ENCODE results near the gene OR51F2. TPM values are rescaled to one million over a fixed set of nuclear protein-coding genes. Genes with fewer than 3 reads are reported as not detected.
"Not testable (repeated sequence)": the region's sequence is repeated elsewhere in the genome, so short reads cannot be mapped to it uniquely, and the experiment has no call there.

OR51F2 gene, protein sequence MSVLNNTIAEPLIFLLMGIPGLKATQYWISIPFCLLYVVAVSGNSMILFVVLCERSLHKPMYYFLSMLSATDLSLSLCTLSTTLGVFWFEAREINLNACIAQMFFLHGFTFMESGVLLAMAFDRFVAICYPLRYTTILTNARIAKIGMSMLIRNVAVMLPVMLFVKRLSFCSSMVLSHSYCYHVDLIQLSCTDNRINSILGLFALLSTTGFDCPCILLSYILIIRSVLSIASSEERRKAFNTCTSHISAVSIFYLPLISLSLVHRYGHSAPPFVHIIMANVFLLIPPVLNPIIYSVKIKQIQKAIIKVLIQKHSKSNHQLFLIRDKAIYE
- not detected for polyA plus RNA-seq

DNA sequence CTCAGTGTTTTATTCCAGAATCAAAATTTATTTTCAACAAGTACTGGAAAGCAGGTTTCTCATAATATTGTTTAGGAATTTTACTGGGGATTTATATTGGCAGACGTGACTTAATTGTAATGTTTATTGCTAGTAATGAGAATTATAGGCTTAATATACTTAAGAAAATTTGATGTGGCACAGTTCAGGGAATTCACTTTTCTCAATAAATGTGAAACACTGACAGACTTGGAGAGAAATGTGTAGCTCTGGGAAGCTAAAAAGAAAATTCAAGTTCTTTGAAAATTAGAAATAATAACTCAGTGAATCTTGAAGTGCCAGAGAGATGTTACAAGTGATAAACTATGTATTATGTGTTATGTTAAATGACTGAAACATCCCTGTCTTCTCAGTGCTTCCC is at the start of gene OR51F2:
OR51F2 (plus strand) TSS at position 301 of the 400 bp plus-strand sequence. CDS start 101 bp downstream, outside the sequence.
- 74 to 83% methylated on average over 1 of the region's 1 CpG for WGBS, 2 donors
- no peaks in the 10 kb centered on the region for H3K9me3 ChIP-seq (ENCODE audit: control insufficient read depth in 2 of 2, insufficient read depth in 1 of 2, low read depth in 1 of 2, low read length in 1 of 2)
- no peaks in the 10 kb centered on the region for H3K4me1 ChIP-seq (ENCODE audit: control insufficient read depth in 2 of 2, insufficient read depth in 2 of 2, low read length in 1 of 2)
- no peaks in the 10 kb centered on the region for H3K27me3 ChIP-seq (ENCODE audit: control insufficient read depth in 1 of 2, insufficient read depth in 2 of 2, low read length in 2 of 2)
- no peak within 1 kb of the TSS for H3K4me3 ChIP-seq (ENCODE audit: low read depth in 1 of 2, low read length in 2 of 2)
- no peak within 1 kb of the TSS for H3K27ac ChIP-seq (ENCODE audit: low read depth in 2 of 2, low read length in 1 of 2)
- H3K36me3 ChIP-seq (ENCODE audit: control insufficient read depth in 2 of 2, insufficient read depth in 2 of 2, low read length in 1 of 2), result no peaks in the 10 kb centered on the region

DNA sequence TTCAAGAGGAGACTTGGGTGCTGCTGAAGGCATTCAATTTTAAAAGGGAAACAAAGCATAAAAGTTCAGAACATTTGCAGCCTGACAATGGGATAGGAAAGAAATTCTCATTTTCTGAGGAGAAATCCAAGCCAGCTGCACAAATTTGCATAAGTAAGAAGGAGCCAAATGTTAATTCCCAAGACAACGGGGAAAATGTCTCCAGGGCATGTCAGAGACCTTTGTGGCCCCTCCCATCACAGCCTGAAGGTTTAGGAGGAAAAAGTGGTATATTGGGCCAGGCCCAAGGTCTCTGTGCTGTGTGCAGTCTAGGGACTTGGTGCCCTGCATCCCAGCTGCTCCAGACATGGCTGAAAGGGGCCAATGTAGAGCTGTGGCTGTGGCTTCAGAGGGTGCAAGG is 38.7 kb upstream of the OR51F2 start:
- no peak overlapping the region for H3K27ac ChIP-seq (ENCODE audit: low read depth in 2 of 2, low read length in 1 of 2)
- no peaks in the 10 kb centered on the region for H3K4me1 ChIP-seq (ENCODE audit: control insufficient read depth in 2 of 2, insufficient read depth in 2 of 2, low read length in 1 of 2)
- 31 to 58% methylated on average over 1 of the region's 1 CpG for WGBS, 2 donors
- no peaks in the 10 kb centered on the region for H3K9me3 ChIP-seq (ENCODE audit: control insufficient read depth in 2 of 2, insufficient read depth in 1 of 2, low read depth in 1 of 2, low read length in 1 of 2)
- H3K27me3 ChIP-seq (ENCODE audit: control insufficient read depth in 1 of 2, insufficient read depth in 2 of 2, low read length in 2 of 2), result no peaks in the 10 kb centered on the region
- H3K36me3 ChIP-seq (ENCODE audit: control insufficient read depth in 2 of 2, insufficient read depth in 2 of 2, low read length in 1 of 2), result no peaks in the 10 kb centered on the region
- H3K4me3 ChIP-seq (ENCODE audit: low read depth in 1 of 2, low read length in 2 of 2), result no peak overlapping the region

DNA sequence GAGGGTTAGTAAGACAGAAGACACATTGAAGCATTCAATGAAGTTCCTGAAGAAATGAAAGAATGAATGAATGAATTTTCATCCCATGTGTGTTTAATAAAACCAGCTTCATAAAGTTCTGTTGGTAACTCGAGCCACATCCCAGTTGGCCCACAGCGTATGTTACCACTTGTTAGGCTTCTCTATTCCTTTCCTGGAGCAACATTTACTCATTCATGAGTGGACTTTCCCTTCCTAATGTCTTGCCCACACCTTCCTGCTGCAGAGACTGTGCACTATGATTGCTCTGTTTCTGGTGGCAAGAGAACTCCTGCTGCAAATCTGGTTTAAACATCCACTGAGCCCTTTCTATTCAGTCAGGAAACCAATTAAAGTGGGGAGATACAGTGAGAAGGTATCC is 23.9 kb upstream of the OR51F2 start:
- H3K4me3 ChIP-seq (ENCODE audit: low read depth in 1 of 2, low read length in 2 of 2), result no peak overlapping the region
- WGBS, 2 donors, result 23 to 24% methylated on average over 2 of the region's 2 CpGs

DNA sequence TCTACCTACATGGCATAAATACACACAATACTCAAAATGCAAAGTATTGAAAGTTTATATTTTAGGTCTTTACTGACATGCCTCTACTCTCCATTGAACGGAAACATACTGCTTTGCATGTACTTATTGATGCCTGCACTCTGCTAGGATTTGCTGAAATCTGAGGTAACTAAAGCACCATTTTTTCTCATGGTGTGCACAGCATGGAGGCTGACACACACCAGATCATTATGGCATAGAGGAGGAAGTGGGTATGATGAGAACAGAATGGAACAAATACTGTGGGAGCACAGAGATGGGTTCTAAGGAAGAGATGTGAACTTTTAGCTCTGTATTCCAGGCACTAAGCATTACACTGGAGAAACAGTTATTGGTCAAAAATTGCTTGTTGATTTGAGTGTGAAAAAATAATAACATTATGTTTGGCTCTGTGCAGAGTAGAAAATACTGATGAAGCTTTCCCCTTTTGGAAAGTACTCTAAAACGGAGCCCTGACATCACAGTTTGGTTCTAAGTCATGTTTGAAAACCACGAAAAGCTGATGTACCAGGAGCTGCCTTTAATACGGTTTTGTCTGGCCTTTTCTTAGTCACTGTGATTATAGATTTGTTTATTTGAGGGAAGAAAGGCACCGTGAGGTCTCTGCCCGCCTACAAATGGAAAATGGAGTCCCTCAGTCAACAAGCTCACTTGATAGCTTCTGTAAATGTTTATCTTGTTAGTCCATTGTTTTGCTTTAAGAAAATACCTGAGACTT is 22.5 kb upstream of the OR51F2 start:
- Histone ChIP-seq H3K27me3 (ENCODE audit: control insufficient read depth in 1 of 2, insufficient read depth in 2 of 2, low read length in 2 of 2) (no peaks in the 10 kb centered on the region), H3K4me1 (ENCODE audit: control insufficient read depth in 2 of 2, insufficient read depth in 2 of 2, low read length in 1 of 2) (no peaks in the 10 kb centered on the region), H3K36me3 (ENCODE audit: control insufficient read depth in 2 of 2, insufficient read depth in 2 of 2, low read length in 1 of 2) (no peaks in the 10 kb centered on the region), H3K27ac (ENCODE audit: low read depth in 2 of 2, low read length in 1 of 2) (no peak overlapping the region), H3K9me3 (ENCODE audit: control insufficient read depth in 2 of 2, insufficient read depth in 1 of 2, low read depth in 1 of 2, low read length in 1 of 2) (no peaks in the 10 kb centered on the region), H3K4me3 (ENCODE audit: low read depth in 1 of 2, low read length in 2 of 2) (no peak overlapping the region)
- 49 to 55% methylated on average over 6 of the region's 6 CpGs for WGBS, 2 donors

More for the DNA sequence above, 23.9 kb upstream of the OR51F2 start:
- Histone ChIP-seq H3K36me3 (ENCODE audit: control insufficient read depth in 2 of 2, insufficient read depth in 2 of 2, low read length in 1 of 2) (no peaks in the 10 kb centered on the region), H3K27ac (ENCODE audit: low read depth in 2 of 2, low read length in 1 of 2) (no peak overlapping the region), H3K4me1 (ENCODE audit: control insufficient read depth in 2 of 2, insufficient read depth in 2 of 2, low read length in 1 of 2) (no peaks in the 10 kb centered on the region), H3K27me3 (ENCODE audit: control insufficient read depth in 1 of 2, insufficient read depth in 2 of 2, low read length in 2 of 2) (no peaks in the 10 kb centered on the region), H3K9me3 (ENCODE audit: control insufficient read depth in 2 of 2, insufficient read depth in 1 of 2, low read depth in 1 of 2, low read length in 1 of 2) (no peaks in the 10 kb centered on the region)

DNA sequence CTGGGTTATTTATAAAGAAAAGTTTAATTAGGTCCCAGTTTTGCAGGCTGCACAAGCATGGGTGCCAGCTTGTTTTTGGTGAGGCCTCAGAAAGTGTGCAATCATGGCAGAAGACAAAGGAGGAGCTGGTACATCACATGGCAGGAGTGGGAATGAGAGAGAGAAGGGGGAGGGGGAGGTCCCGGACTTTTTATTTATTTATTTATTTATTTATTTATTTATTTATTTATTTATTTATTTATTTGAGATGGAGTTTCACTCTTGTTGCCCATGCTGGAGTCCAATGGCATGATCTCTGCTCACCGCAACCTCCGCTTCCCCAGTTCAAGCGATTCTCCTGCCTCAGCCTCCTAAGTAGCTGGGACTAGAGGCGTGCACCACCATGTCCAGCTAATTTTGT is 19.8 kb upstream of the OR51F2 start:
- not testable (repeated sequence) for H3K27ac ChIP-seq (ENCODE audit: low read depth in 2 of 2, low read length in 1 of 2); H3K4me3 ChIP-seq (ENCODE audit: low read depth in 1 of 2, low read length in 2 of 2); H3K4me1 ChIP-seq (ENCODE audit: control insufficient read depth in 2 of 2, insufficient read depth in 2 of 2, low read length in 1 of 2); H3K36me3 ChIP-seq (ENCODE audit: control insufficient read depth in 2 of 2, insufficient read depth in 2 of 2, low read length in 1 of 2); H3K9me3 ChIP-seq (ENCODE audit: control insufficient read depth in 2 of 2, insufficient read depth in 1 of 2, low read depth in 1 of 2, low read length in 1 of 2); H3K27me3 ChIP-seq (ENCODE audit: control insufficient read depth in 1 of 2, insufficient read depth in 2 of 2, low read length in 2 of 2)
- 75 to 78% methylated on average over 5 of the region's 5 CpGs for WGBS, 2 donors

DNA sequence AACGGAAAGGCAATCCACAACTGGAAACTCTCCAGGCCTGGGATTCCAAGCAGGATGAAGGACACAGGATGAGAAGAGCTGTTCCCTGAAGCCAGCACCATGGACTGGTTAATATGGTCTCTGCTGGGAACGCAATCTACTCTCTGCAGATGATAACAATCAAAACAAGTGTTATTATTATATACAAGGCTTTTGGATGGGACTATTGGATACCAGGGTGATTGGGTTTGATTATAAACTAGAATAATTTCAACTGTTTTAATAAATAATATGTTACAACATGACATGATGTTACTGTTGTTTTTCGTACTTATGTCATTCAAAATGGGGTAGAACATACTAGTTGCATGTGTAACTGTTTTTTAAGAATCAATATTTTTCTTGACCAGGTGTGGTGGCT is 16.8 kb upstream of the OR51F2 start, which contains the start of gene OR52R1:
OR52R1 (minus strand) TSS at position 101 of the 400 bp plus-strand sequence; CDS start at position 101, 0 bp downstream.
- no peak within 1 kb of the TSS for H3K4me3 ChIP-seq (ENCODE audit: low read depth in 1 of 2, low read length in 2 of 2)
- peaks cover 0 to 2% of the 10 kb centered on the region in 2 donors for H3K4me1 ChIP-seq (ENCODE audit: control insufficient read depth in 2 of 2, insufficient read depth in 2 of 2, low read length in 1 of 2)
- 84 to 86% methylated on average over 3 of the region's 3 CpGs for WGBS, 2 donors
- H3K27me3 ChIP-seq (ENCODE audit: control insufficient read depth in 1 of 2, insufficient read depth in 2 of 2, low read length in 2 of 2), result no peaks in the 10 kb centered on the region
- H3K9me3 ChIP-seq (ENCODE audit: control insufficient read depth in 2 of 2, insufficient read depth in 1 of 2, low read depth in 1 of 2, low read length in 1 of 2), result no peaks in the 10 kb centered on the region
- no peaks in the 10 kb centered on the region for H3K36me3 ChIP-seq (ENCODE audit: control insufficient read depth in 2 of 2, insufficient read depth in 2 of 2, low read length in 1 of 2)
- no peak within 1 kb of the TSS for H3K27ac ChIP-seq (ENCODE audit: low read depth in 2 of 2, low read length in 1 of 2)

DNA sequence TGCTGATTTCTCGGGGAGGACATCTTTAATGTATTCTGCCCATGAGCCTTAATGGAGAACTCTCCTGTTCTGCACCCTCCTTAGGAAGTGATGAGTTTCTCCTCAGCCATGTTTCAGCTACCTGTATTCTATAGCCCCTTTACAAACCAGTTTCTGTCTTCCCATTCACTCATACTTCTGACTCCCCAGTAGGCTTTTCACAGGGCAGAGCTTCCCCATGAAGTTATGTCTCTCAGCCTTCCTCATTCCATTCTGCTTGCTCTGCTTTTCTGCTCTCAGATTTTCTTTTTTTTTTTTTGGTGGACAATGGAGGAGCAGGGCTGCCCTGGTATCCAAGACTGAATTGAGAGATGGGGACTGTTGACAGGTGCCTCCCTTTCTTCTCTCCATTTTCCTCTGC is 12.6 kb upstream of the OR51F2 start:
- no peak overlapping the region for H3K4me3 ChIP-seq (ENCODE audit: low read depth in 1 of 2, low read length in 2 of 2)
- H3K9me3 ChIP-seq (ENCODE audit: control insufficient read depth in 2 of 2, insufficient read depth in 1 of 2, low read depth in 1 of 2, low read length in 1 of 2), result no peaks in the 10 kb centered on the region
- WGBS, 2 donors, result 91% methylated on average over 1 of the region's 1 CpG

DNA sequence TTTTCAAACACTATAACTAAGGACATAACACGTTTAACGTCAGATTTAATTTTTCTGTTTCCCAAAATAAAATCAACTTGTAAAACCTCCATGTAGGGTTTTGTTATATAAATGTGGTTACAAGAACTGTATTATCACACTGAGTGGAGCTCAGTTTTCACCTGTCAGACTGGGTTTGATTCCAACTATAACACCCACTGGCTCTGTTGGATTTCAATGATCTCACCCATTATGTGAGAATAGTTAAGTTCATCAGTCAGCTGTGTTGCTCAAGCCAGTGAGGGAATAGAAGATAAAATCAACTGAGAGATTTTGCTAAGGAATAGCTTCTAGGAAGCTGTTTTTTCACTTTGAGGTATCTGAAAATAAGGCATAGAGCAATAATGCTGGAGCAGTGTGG is 11.9 kb upstream of the OR51F2 start:
- H3K9me3 ChIP-seq (ENCODE audit: control insufficient read depth in 2 of 2, insufficient read depth in 1 of 2, low read depth in 1 of 2, low read length in 1 of 2), result no peaks in the 10 kb centered on the region
- 89 to 90% methylated on average over 2 of the region's 2 CpGs for WGBS, 2 donors
- no peak overlapping the region for H3K27ac ChIP-seq (ENCODE audit: low read depth in 2 of 2, low read length in 1 of 2)
- no peak overlapping the region for H3K4me3 ChIP-seq (ENCODE audit: low read depth in 1 of 2, low read length in 2 of 2)
- H3K4me1 ChIP-seq (ENCODE audit: control insufficient read depth in 2 of 2, insufficient read depth in 2 of 2, low read length in 1 of 2), result peaks cover 0 to 5% of the 10 kb centered on the region in 2 donors
- H3K36me3 ChIP-seq (ENCODE audit: control insufficient read depth in 2 of 2, insufficient read depth in 2 of 2, low read length in 1 of 2), result no peaks in the 10 kb centered on the region
- no peaks in the 10 kb centered on the region for H3K27me3 ChIP-seq (ENCODE audit: control insufficient read depth in 1 of 2, insufficient read depth in 2 of 2, low read length in 2 of 2)

More for the DNA sequence above, 12.6 kb upstream of the OR51F2 start:
- H3K36me3 ChIP-seq (ENCODE audit: control insufficient read depth in 2 of 2, insufficient read depth in 2 of 2, low read length in 1 of 2), result no peaks in the 10 kb centered on the region
- H3K27ac ChIP-seq (ENCODE audit: low read depth in 2 of 2, low read length in 1 of 2), result no peak overlapping the region
- H3K4me1 ChIP-seq (ENCODE audit: control insufficient read depth in 2 of 2, insufficient read depth in 2 of 2, low read length in 1 of 2), result peaks cover 0 to 5% of the 10 kb centered on the region in 2 donors
- no peaks in the 10 kb centered on the region for H3K27me3 ChIP-seq (ENCODE audit: control insufficient read depth in 1 of 2, insufficient read depth in 2 of 2, low read length in 2 of 2)

DNA sequence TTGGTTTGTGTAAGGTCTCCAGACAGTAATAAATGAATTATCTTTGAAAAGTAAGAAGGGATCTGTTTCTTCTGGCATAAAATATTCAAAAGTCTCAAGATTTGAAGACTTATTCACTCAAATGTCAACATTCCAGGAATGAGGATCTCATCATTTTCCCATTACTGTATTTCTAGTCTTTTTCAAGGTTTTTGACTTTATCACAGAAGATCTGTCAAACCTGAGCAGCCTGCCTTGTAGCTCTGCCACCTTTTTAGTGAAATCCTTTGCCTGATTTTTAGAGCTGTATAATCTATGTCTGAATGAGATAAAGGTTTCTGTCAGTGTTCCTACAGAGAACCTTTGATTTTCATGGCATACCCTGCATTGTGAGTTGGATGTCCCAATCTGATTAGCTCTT is 4.0 kb downstream of the OR51F2 start:
- Histone ChIP-seq H3K27ac (ENCODE audit: low read depth in 2 of 2, low read length in 1 of 2) (no peak overlapping the region), H3K36me3 (ENCODE audit: control insufficient read depth in 2 of 2, insufficient read depth in 2 of 2, low read length in 1 of 2) (no peaks in the 10 kb centered on the region), H3K9me3 (ENCODE audit: control insufficient read depth in 2 of 2, insufficient read depth in 1 of 2, low read depth in 1 of 2, low read length in 1 of 2) (no peaks in the 10 kb centered on the region), H3K4me3 (ENCODE audit: low read depth in 1 of 2, low read length in 2 of 2) (no peak overlapping the region), H3K4me1 (ENCODE audit: control insufficient read depth in 2 of 2, insufficient read depth in 2 of 2, low read length in 1 of 2) (no peaks in the 10 kb centered on the region), H3K27me3 (ENCODE audit: control insufficient read depth in 1 of 2, insufficient read depth in 2 of 2, low read length in 2 of 2) (no peaks in the 10 kb centered on the region)

Measured in esophagus (tissue), 2 donors.